H4 (cell line): Measurements from ENCODE around the gene DEPDC5. TPM values are rescaled to one million over a fixed set of nuclear protein-coding genes. Genes with fewer than 3 reads are reported as not detected.
"Not testable (repeated sequence)": the region's sequence is repeated elsewhere in the genome, so short reads cannot be mapped to it uniquely, and the experiment has no call there.

Experiments used
- DNase-seq: peaks from one replicate; pipeline ENCODE4 v3.0.0-alpha.2; 2015; ENCODE audit warnings: low spot score
- total RNA-seq: library from RNA; depleted of rRNA; stranded (reverse); fragments of >200 nt; shearing (Covaris generic); gene quantifications from 2 replicates; pipeline ENCODE4 v1.2.3, GENCODE V29; 2014

DEPDC5 gene
- total RNA-seq, 1 experiment from 2014 or later = 5.6 TPM

DNA sequence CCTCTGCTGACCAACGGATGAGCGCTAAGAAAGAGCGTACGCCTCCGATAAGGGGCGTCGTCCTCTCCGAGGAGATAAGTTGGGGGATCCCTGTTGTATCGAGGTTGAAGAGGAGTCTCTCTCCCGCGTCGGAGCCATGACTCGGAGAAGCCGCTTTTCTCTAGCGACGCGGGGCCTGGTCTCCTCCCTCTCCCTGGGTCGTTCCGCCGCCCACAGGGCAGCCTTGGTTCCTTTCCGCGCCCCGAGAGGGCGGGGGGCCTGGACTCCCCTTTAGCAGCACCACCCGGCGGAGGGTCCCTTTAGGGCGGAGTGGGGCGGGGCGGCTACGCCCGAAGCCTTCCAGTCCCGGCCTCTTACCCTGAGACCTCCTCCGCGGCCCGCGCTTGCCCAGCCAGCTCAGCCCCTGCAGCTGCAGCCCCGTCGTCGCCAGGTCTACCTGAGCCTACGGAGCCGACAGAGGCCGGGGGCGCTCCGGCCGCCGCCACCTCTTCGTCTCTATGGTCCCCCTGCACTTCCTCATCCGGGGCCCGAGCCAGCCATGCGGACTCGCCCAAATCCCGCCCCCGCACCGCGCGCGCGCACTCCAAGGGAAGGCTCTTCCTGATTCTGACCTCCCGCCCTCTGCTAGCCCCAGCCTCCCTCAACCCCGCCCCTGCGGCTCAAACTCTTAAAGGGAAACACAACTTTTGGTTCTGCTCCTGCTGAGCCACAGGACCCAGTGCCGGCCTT, 4.0 kb upstream of the DEPDC5 start, which contains the start of gene PRR14L:
TSS of gene PRR14L (minus strand) at position 497 of the 729 bp plus-strand sequence. CDS start 11,272 bp downstream, outside the sequence.
- peak; percentile 82 for DNase-seq

- no peak for DNase-seq
These were observed 3.2 kb upstream of the DEPDC5 start for GRCh38 chr22:31750365-31751284.

- no peak for DNase-seq
These were observed 1.5 kb upstream of the DEPDC5 start for GRCh38 chr22:31752096-31752847.

GRCh38 chr22:31753005-31753633, 700 bp upstream of the DEPDC5 start:
- DNase-seq = no peak

GRCh38 chr22:31754813-31755212, 994 bp downstream of the DEPDC5 start:
- DNase-seq = no peak

- DNase-seq = no peak
These were observed 3.4 kb downstream of the DEPDC5 start for GRCh38 chr22:31757265-31757664.

DNA sequence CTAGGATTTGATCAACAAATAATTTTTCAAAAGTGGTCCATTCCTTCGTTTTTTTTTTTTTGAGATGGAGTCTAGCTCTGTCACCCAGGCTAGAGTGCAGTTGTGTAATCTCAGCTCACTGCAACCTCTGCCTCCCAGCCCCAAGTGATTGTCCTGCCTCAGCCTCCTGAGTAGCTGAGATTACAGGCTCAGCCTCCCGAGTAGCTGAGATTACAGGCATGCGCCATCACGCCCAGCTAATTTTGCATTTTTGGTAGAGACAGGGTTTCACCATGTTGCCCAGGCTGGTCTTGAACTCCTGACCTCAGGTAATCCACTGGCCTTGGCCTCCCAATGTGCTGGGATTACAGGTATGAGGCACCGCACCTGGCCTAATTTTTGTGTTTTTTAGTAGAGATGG, 5.0 kb downstream of the DEPDC5 start:
- not testable (repeated sequence) for DNase-seq

- DNase-seq = no peak
These were observed 11.0 kb downstream of the DEPDC5 start for GRCh38 chr22:31764785-31765184.

DNA sequence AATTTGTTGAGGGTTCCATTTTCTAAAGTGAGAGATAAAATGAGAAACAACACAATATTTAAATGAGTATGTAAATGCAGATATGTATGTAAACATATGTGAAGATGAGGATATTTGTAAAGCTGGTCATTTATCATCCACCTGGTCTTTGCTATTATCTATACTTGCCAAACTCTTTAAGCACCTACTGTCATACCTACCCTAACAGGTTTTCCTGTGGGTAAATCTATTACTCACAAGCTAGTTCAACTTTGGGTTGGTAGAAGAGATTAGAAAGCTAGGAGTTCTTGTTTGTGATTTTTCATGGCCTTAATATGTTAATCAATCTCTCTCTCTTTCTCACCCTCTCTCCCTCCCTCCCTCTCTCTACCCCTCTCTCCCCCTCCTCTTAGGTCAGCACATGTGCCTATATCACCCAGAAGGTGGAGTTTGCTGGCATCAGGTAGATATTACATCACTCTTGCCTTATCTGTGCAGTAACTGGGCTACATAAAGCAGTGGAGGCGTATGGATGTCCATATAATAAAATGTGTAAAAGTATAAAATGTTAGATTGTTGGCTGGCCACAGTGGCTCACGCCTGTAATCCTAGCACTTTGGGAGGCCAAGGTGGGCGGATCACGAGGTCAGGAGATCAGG, 14.7 kb downstream of the DEPDC5 start:
- no peak for DNase-seq

GRCh38 chr22:31773416-31773815, 19.6 kb downstream of the DEPDC5 start:
- no peak for DNase-seq

GRCh38 chr22:31776231-31776630, 22.4 kb downstream of the DEPDC5 start:
- no peak for DNase-seq

DNA sequence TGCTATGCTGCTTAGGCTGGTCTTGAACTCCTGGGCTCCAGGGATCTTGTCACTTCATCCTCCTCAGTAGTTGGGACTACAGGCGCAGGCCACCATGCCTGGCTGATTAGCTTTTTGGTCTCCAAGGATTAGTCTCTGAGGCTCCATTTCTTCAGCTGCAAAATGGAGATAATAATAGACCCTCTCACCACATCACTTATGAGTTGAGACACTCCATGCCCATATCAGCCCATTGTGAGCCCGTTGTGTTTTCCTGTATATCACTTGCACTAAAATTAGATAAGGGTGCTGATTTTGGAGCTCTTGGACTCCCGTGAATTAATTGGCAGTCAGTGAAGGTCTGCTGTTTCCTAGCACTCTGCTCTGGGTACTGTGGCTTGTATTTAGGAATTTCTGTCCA, 36.0 kb downstream of the DEPDC5 start:
- no peak for DNase-seq

DNA sequence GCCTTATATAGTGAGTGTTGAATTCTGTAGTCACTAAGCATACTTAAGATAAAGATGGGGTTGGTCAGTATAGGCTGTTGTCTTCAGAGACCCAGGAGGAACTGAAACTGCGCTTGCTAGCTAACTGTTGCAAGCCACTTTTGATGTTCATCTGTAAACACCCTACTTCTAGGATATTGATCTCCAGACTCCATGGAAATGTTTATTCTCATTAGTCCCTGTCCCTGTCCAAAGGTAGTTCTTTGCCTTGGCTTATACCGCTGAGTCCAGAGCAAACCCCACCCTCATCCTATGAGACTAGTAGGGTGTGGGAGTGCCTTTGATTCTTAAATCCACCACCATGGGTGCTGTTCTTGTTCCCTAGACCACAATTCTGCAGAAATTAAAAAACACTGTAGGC, 36.4 kb downstream of the DEPDC5 start:
- no peak for DNase-seq

- DNase-seq = not testable (repeated sequence)
These were observed 45.5 kb downstream of the DEPDC5 start for GRCh38 chr22:31799358-31799757.

GRCh38 chr22:31800065-31800464, 46.2 kb downstream of the DEPDC5 start:
- no peak for DNase-seq

DNA sequence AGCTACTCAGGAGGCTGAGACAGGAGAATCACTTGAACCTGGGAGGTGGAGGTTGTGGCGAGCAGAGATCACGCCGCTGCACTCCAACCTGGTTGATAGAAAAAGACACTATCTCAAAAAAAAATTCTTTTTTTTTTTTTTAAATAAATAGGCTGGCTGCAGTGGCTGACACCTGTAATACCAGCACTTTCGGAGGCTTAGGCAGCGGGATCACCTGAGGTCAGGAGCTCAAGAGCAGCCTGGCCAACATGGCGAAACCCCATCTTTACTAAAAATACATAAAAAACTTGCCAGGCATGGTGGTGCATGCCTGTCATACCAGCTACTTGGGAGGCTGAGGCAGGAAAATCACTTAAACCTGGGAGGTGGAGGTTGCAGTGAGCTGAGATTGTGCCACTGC, 47.0 kb downstream of the DEPDC5 start:
- DNase-seq = not testable (repeated sequence)

DNA sequence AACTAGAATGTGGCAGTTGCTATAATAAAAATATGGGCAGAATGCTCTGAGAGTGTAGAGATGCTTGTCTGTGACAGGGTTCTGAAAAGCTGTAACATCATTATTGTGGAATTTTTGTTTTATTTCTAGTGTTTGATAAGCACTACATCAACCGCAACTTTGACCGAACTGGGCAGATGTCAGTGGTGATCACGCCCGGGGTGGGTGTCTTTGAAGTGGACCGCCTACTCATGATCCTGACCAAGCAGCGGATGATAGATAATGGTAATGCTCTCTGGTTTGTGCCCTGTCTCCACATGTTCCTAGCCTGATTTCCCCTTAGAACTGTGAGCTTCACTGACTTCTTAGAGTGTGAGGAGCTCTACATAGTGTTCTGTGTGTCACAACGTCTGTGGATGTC, 48.8 kb downstream of the DEPDC5 start:
- DNase-seq = no peak

DNA sequence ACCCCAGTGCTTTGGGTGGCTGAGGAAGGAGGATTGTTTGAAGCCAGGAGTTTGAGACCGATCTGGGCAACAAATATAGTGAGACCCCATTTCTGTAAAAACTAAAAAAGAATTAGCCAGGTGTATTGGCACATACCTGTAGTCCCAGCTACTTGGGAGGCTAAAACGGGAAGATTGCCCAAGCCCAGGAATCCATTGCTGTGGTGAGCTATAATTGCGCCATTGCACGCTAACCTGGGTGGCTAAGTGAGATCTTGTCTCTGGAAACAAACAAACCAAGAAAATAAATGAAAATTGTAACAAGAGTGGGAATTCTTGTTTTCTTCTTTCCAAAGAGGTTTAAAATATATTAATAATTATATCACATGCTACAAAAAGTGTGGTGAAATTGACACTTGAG, 52.9 kb downstream of the DEPDC5 start:
- DNase-seq = no peak

DNA sequence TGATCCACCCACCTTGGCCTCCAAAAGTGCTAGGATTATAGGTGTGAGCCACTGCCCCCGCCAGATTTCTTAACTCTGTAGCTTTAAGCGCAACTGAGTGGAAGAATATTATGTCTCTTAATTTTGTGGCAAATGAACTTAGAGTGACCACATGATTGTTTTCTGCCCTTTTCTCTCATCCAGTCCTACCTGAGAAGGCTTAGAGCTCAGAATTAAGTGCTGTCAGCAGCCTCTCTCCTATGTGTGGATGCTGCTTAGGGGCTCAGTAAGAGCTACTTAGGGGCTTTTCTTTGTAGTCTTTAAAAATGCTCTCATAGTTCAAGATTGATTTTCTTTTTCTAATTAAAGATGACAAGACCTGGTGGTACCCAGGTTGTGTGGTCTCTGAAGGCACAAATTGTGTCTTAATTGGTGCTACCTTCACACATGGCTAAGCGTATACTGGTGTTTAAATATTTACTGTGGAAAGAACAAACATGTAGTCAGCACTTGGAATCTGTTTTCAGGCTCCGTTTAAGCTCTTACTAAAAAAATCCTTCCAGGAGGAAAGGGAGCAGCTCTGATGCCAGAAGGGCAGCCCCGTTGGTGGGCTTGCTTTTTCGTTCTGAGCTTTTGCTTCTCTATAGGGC, 59.3 kb downstream of the DEPDC5 start:
- no peak for DNase-seq

- DNase-seq = not testable (repeated sequence)
These were observed 60.1 kb downstream of the DEPDC5 start for GRCh38 chr22:31813898-31814297.

DNA sequence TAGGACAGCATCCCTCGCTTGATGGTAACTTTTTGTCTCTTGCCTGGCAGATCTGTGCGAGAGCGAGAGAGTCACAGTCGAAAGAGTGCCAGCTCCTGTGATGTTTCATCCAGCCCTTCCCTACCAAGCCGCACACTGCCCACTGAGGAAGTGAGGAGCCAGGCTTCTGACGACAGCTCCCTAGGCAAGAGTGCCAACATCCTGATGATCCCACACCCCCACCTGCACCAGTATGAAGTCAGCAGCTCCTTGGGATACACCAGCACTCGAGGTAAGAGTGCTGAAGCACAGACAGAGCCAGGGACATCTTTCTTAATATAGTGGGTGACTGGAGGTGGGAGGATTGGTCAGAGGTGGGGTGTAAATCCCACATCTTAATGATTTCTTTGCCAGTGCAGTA, 61.1 kb downstream of the DEPDC5 start:
- no peak for DNase-seq
